Body of pancreas (tissue), 4 donors: ENCODE measurements around the gene SMIM44.

Source experiments
- POLR2A ChIP-seq, 3 donors: fragments of 450-650 bp; IDR thresholded peaks; one replicate each; pipeline ENCODE4 v1.6.1; 2016; ENCODE audit warnings: antibody characterized with exemption in 3 of 3, mild to moderate bottlenecking in 2 of 3
- TF ChIP-seq, protein P1 (sequence below), 7 experiments: fragments of 450-650 bp in 4 of 7; fragments of 200-600 bp in 3 of 7; sonication (generic) in 3 of 7; IDR thresholded peaks; one replicate each; pipeline ENCODE4 v1.5.1; 2016 to 2019; ENCODE audit warnings: antibody characterized with exemption in 7 of 7

DNA sequence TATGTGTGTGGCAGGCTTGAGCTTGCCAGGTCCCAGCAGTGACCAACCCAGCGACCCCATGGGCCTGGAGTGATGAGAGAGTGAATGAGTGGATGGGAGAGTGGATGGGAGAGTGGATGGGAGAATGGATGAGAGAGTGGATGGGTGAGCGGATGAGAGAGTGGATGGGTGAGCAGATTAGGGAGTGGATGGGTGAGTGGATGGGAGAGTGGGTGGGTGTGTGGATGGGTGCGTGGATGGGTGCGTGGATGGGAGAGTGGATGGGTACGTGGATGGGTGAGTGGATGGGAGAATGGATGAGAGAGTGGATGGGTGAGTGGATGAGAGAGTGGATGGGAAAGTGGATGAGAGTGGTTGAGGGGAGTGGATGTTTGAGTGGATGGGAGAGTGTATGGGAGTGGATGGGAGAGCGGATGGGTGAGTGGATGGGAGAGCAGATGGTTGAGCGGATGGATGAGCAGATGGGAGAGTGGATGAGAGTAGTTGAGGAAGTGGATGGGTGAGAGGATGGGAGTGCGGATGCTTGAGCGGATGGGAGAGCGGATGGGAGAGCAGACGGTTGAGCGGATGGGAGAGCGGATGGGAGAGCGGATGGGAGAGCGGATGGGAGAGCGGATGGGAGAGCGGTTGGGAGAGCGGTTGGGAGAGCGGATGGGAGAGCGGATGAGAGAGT is 45.4 kb upstream of the SMIM44 start:
- TF ChIP-seq POLR2A (IDR thresholded peaks at IDR 0.05), result no peak
- TF ChIP-seq, protein P1, sequence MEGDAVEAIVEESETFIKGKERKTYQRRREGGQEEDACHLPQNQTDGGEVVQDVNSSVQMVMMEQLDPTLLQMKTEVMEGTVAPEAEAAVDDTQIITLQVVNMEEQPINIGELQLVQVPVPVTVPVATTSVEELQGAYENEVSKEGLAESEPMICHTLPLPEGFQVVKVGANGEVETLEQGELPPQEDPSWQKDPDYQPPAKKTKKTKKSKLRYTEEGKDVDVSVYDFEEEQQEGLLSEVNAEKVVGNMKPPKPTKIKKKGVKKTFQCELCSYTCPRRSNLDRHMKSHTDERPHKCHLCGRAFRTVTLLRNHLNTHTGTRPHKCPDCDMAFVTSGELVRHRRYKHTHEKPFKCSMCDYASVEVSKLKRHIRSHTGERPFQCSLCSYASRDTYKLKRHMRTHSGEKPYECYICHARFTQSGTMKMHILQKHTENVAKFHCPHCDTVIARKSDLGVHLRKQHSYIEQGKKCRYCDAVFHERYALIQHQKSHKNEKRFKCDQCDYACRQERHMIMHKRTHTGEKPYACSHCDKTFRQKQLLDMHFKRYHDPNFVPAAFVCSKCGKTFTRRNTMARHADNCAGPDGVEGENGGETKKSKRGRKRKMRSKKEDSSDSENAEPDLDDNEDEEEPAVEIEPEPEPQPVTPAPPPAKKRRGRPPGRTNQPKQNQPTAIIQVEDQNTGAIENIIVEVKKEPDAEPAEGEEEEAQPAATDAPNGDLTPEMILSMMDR (IDR thresholded peaks at IDR 0.05), result no peak
